PC-3 (cell line): Measurements from ENCODE around the gene ZSCAN5A. TPM values are rescaled to one million over a fixed set of nuclear protein-coding genes. Genes with fewer than 3 reads are reported as not detected.

Source experiments
- ATAC-seq: fragments of 200-7000 bp; cut with Tn5 transposase; 2 replicates; pipeline ENCODE4 v1.9.1; 2020; ENCODE audit warnings: mild to moderate bottlenecking, moderate library complexity
- BruUV-seq: library from RNA; stranded (reverse); fragments of 400-500 nt; replicated peaks from 2 replicates; lab custom pipeline; 2021; lab: Mats Ljungman, UMichigan
- CTCF ChIA-PET: fragments of 300-600 bp; sonication (Branson Sonifier 250); formaldehyde crosslinking; loops from one replicate; lab custom pipeline; 2022; ENCODE audit warnings: antibody characterized with exemption; lab: Charles Lee
- POLR2A ChIA-PET: fragments of 300-600 bp; sonication (Branson Sonifier 250); formaldehyde crosslinking; loops from one replicate; lab custom pipeline; 2022; ENCODE audit warnings: antibody characterized with exemption; ENCODE audit not compliant: unreplicated experiment; lab: Charles Lee
- DNase-seq: peaks from one replicate; pipeline ENCODE4 v3.0.0-alpha.2; 2015
- H2AFZ ChIP-seq: fragments of 300-600 bp; sonication (generic); 2 replicates; pipeline ENCODE4 v1.6.0; 2016; ENCODE audit warnings: antibody characterized with exemption, low read length
- H3F3A ChIP-seq: fragments of 300-600 bp; sonication (generic); one replicate; pipeline ENCODE4 v1.6.0; 2017; ENCODE audit warnings: antibody characterized with exemption, low read length, control low read depth, mild to moderate bottlenecking; ENCODE audit not compliant: unreplicated experiment
- H3K27ac ChIP-seq: fragments of 300-600 bp; sonication (generic); 2 replicates; pipeline ENCODE4 v1.5.1; 2016; ENCODE audit warnings: mild to moderate bottlenecking, low read length
- H3K27me3 ChIP-seq: fragments of 300-600 bp; sonication (generic); 2 replicates; pipeline ENCODE4 v1.6.1; 2016; ENCODE audit warnings: low read length, mixed read lengths
- H3K36me3 ChIP-seq: fragments of 300-600 bp; sonication (generic); 2 replicates; pipeline ENCODE4 v1.6.1; 2016; ENCODE audit warnings: low read depth, mixed run types, low read length, mixed read lengths
- H3K4me1 ChIP-seq: fragments of 300-600 bp; sonication (generic); 2 replicates; pipeline ENCODE4 v1.5.1; 2016; ENCODE audit warnings: low read length; ENCODE audit not compliant: insufficient read depth
- H3K4me2 ChIP-seq: fragments of 300-600 bp; sonication (generic); 2 replicates; pipeline ENCODE4 v1.6.0; 2016; ENCODE audit warnings: low read length
- H3K4me3 ChIP-seq: fragments of 300-600 bp; sonication (generic); 2 replicates; pipeline ENCODE4 v1.5.1; 2016; ENCODE audit warnings: mild to moderate bottlenecking, low read length, mixed read lengths
- H3K79me2 ChIP-seq: fragments of 300-600 bp; sonication (generic); 2 replicates; pipeline ENCODE4 v1.6.1; 2017; ENCODE audit warnings: low read length, mixed read lengths
- H3K9ac ChIP-seq: fragments of 300-600 bp; sonication (generic); 2 replicates; pipeline ENCODE4 v1.6.0; 2016; ENCODE audit warnings: mild to moderate bottlenecking, low read length
- H3K9me2 ChIP-seq: fragments of 300-600 bp; sonication (generic); replicated peaks from 2 replicates; pipeline ENCODE4 v1.6.1; 2016; ENCODE audit warnings: mixed run types, low read length, mixed read lengths
- H3K9me3 ChIP-seq: fragments of 300-600 bp; sonication (generic); 2 replicates; pipeline ENCODE4 v1.6.1; 2016; ENCODE audit warnings: low read length, mixed read lengths
- H4K20me1 ChIP-seq: fragments of 300-600 bp; sonication (generic); 2 replicates; pipeline ENCODE4 v1.6.1; 2016; ENCODE audit warnings: low read length, mixed read lengths
- CTCF ChIP-seq: fragments of 300-600 bp; sonication (generic); conservative IDR thresholded peaks from 2 replicates; pipeline ENCODE4 v1.5.1; 2017; ENCODE audit warnings: antibody characterized with exemption, low read depth, mild to moderate bottlenecking, low read length
- EZH2 ChIP-seq: fragments of 300-600 bp; sonication (generic); IDR thresholded peaks from one replicate; pipeline ENCODE4 v1.6.1; 2017; ENCODE audit warnings: antibody characterized with exemption, mild to moderate bottlenecking, low read length; ENCODE audit not compliant: unreplicated experiment
- EZH2phosphoT487 ChIP-seq: fragments of 300-600 bp; sonication (generic); IDR thresholded peaks from 2 replicates; pipeline ENCODE4 v1.6.1; 2018; ENCODE audit warnings: mild to moderate bottlenecking, antibody characterized with exemption, low read length, borderline replicate concordance
- intact Hi-C: fragments of 100-400 bp; cut with micrococcal nuclease; formaldehyde crosslinking; loops from 2 replicates; pipeline ENCODE4 v1.9.0; 2023
- total RNA-seq: library from RNA; depleted of rRNA; stranded (reverse); fragments of >200 nt; gene quantifications from 2 replicates; pipeline ENCODE4 v1.2.3, GENCODE V29; 2014

Gene ZSCAN5A
- total RNA-seq, 1 experiment from 2014 or later: 23.7 TPM

GRCh38 chr19:56271151-56271550 lies 43.5 kb downstream of the ZSCAN5A start:
- BruUV-seq: no TSS peak
- no peaks in the 10 kb centered on the region for H3K27me3 ChIP-seq
- POLR2A ChIA-PET: no interaction called here
- intact Hi-C loops: no loop called here
- H4K20me1 ChIP-seq: no peaks in the 10 kb centered on the region
- no peak overlapping the region for H3K27ac ChIP-seq
- no peak overlapping the region for H3K4me3 ChIP-seq
- CTCF ChIA-PET: no interaction called here
- ATAC-seq (no peak), DNase-seq (no peak)
- TF ChIP-seq EZH2phosphoT487 (no peak), CTCF (no peak), EZH2 (no peak)
- H3K4me2 ChIP-seq: no peak overlapping the region
- H3K4me1 ChIP-seq: no peaks in the 10 kb centered on the region
- no peak overlapping the region for H2AFZ ChIP-seq
- H3K79me2 ChIP-seq: no peaks in the 10 kb centered on the region
- no peaks in the 10 kb centered on the region for H3K36me3 ChIP-seq
- no peaks in the 10 kb centered on the region for H3K9me3 ChIP-seq
- H3K9ac ChIP-seq: no peak overlapping the region
- no peaks in the 10 kb centered on the region for H3F3A ChIP-seq
- H3K9me2 ChIP-seq: no peaks in the 10 kb centered on the region

GRCh38 chr19:56270676-56271075 lies 44.0 kb downstream of the ZSCAN5A start:
- BruUV-seq: no TSS peak
- CTCF ChIA-PET: no interaction called here
- no peak for ATAC-seq

More at GRCh38 chr19:56270676-56271075, 44.0 kb downstream of the ZSCAN5A start:
- Histone ChIP-seq H3K79me2 (no peaks in the 10 kb centered on the region), H3K4me2 (no peak overlapping the region), H2AFZ (no peak overlapping the region), H3K9ac (no peak overlapping the region), H3K9me3 (no peaks in the 10 kb centered on the region), H4K20me1 (no peaks in the 10 kb centered on the region), H3K27me3 (no peaks in the 10 kb centered on the region), H3K4me3 (no peak overlapping the region), H3K36me3 (no peaks in the 10 kb centered on the region), H3K27ac (no peak overlapping the region), H3K9me2 (no peaks in the 10 kb centered on the region), H3F3A (no peaks in the 10 kb centered on the region), H3K4me1 (no peaks in the 10 kb centered on the region)
- POLR2A ChIA-PET: no interaction called here
- intact Hi-C loops: no loop called here
- TF ChIP-seq EZH2 (no peak), CTCF (no peak), EZH2phosphoT487 (no peak)
- DNase-seq: peak; percentile 9
